DND-41 (cell line): ENCODE results near the gene DHX15.

Source experiments
- ATAC-seq: fragments of 200-7000 bp; cut with Tn5 transposase; 3 replicates; pipeline ENCODE4 v1.9.1; 2021; ENCODE audit warnings: low read depth; ENCODE audit not compliant: insufficient read depth
- DNase-seq: peaks from one replicate; pipeline ENCODE4 v3.0.0-alpha.2; 2020
- H2AFZ ChIP-seq: 2 replicates; pipeline ENCODE4 v1.6.0; 2012; ENCODE audit warnings: low read depth, low read length
- H3K27ac ChIP-seq: 2 replicates; pipeline ENCODE4 v1.5.1; 2012; ENCODE audit warnings: low read length, inconsistent platforms
- H3K27me3 ChIP-seq: fragments of 200-600 bp; sonication (generic); 2 replicates; pipeline ENCODE4 v1.6.0; 2012; ENCODE audit warnings: low read length, mild to moderate bottlenecking, inconsistent platforms; ENCODE audit not compliant: insufficient read depth, poor library complexity
- H3K36me3 ChIP-seq: 2 replicates; pipeline ENCODE4 v1.5.1; 2012; ENCODE audit warnings: low read length, inconsistent platforms; ENCODE audit not compliant: insufficient read depth
- H3K4me1 ChIP-seq: 2 replicates; pipeline ENCODE4 v1.5.1; 2012; ENCODE audit warnings: mild to moderate bottlenecking, low read length; ENCODE audit not compliant: insufficient read depth
- H3K4me2 ChIP-seq: 2 replicates; pipeline ENCODE4 v1.6.0; 2012; ENCODE audit warnings: mild to moderate bottlenecking, moderate library complexity, low read length, inconsistent platforms; ENCODE audit not compliant: insufficient read depth
- H3K4me3 ChIP-seq, 2 experiments: fragments of 200-600 bp in 1 of 2; shearing (Covaris generic) in 1 of 2; 2 replicates each; pipeline ENCODE4 v1.5.1; 2012 to 2016; ENCODE audit warnings: inconsistent platforms in 2 of 2, low read length in 2 of 2, mild to moderate bottlenecking in 2 of 2, low read depth in 1 of 2, moderate library complexity in 1 of 2
- H3K79me2 ChIP-seq: 2 replicates; pipeline ENCODE4 v1.6.0; 2012; ENCODE audit warnings: low read length, inconsistent platforms; ENCODE audit not compliant: insufficient read depth
- H3K9ac ChIP-seq: 2 replicates; pipeline ENCODE4 v1.6.0; 2012; ENCODE audit warnings: low read depth, mild to moderate bottlenecking, inconsistent platforms, low read length, moderate library complexity
- H3K9me3 ChIP-seq: 2 replicates; pipeline ENCODE4 v1.5.1; 2012; ENCODE audit warnings: low read length, moderate library complexity, mild to moderate bottlenecking, inconsistent platforms; ENCODE audit not compliant: insufficient read depth, severe bottlenecking
- H4K20me1 ChIP-seq: 2 replicates; pipeline ENCODE4 v1.6.0; 2012; ENCODE audit warnings: low read length; ENCODE audit not compliant: insufficient read depth
- EZH2 ChIP-seq: IDR thresholded peaks from 3 replicates; pipeline ENCODE4 v1.6.1; 2012; ENCODE audit warnings: borderline replicate concordance, low read depth, mild to moderate bottlenecking, moderate library complexity, low read length, inconsistent platforms; ENCODE audit not compliant: severe bottlenecking
- TF ChIP-seq, protein P1 (sequence below): IDR thresholded peaks from 2 replicates; pipeline ENCODE4 v1.5.1; 2012; ENCODE audit warnings: borderline replicate concordance, low read length, moderate library complexity, mild to moderate bottlenecking; ENCODE audit not compliant: poor library complexity, severe bottlenecking; ENCODE audit errors: extremely low read depth

Gene DHX15

DNA sequence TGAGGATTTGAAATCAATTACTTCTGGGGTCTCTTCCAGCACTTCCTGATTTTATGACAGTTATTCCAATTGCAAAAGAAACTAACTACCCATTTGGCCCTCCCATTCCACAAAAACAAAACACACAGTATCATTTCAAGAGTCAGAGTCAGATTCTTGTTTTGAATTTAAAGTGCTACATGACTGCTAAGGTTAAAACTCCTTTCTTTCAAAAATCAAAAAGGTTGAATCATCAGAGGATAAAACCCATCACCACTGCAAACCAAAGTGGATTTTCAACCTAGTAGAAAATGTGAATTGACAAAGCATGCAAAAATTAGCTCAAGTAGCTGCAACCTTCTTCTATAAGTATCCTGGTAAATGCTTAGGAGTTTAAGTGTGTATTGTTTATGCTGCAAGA lies 67.4 kb downstream of the DHX15 start:
- Histone ChIP-seq H3K4me1 (no peaks in the 10 kb centered on the region), H2AFZ (no peak overlapping the region), H3K4me2 (no peak overlapping the region), H3K27me3 (no peaks in the 10 kb centered on the region), H3K36me3 (peaks cover 53% of the 10 kb centered on the region), H3K9me3 (no peaks in the 10 kb centered on the region), H3K4me3 (no peak overlapping the region), H3K79me2 (peaks cover 2% of the 10 kb centered on the region; the same call in 1 of the 2 replicates), H4K20me1 (peaks cover 32% of the 10 kb centered on the region), H3K9ac (no peak overlapping the region), H3K27ac (no peak overlapping the region)
- no peak for DNase-seq
- ATAC-seq, result no peak
- TF ChIP-seq EZH2, result no peak
- TF ChIP-seq, protein P1, sequence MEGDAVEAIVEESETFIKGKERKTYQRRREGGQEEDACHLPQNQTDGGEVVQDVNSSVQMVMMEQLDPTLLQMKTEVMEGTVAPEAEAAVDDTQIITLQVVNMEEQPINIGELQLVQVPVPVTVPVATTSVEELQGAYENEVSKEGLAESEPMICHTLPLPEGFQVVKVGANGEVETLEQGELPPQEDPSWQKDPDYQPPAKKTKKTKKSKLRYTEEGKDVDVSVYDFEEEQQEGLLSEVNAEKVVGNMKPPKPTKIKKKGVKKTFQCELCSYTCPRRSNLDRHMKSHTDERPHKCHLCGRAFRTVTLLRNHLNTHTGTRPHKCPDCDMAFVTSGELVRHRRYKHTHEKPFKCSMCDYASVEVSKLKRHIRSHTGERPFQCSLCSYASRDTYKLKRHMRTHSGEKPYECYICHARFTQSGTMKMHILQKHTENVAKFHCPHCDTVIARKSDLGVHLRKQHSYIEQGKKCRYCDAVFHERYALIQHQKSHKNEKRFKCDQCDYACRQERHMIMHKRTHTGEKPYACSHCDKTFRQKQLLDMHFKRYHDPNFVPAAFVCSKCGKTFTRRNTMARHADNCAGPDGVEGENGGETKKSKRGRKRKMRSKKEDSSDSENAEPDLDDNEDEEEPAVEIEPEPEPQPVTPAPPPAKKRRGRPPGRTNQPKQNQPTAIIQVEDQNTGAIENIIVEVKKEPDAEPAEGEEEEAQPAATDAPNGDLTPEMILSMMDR, result no peak

DNA sequence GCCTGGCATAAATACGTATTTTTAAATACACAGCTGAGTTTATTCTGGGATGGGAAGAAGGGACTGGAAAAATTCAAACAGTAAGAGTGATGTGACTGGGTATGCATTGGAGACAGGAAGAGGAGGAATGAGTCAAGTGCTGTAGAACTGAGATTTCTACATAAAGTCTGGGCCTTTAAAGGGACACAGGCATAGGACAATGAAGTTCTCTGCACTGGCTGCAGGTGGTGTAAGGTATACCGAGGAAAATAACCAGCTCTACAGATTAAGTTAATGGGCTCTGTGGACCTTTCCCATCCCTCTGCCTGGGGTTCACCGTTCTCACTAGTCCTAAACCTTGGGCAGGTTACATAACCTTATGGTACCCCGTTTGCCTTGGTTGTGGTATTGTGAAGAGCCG lies 68.7 kb downstream of the DHX15 start:
- DNase-seq (no peak), ATAC-seq (no peak)
- no peaks in the 10 kb centered on the region for H3K79me2 ChIP-seq
- TF ChIP-seq EZH2, result no peak
- TF ChIP-seq, protein P1, result no peak
- no peak overlapping the region for H3K4me2 ChIP-seq
- H3K4me1 ChIP-seq, result no peaks in the 10 kb centered on the region
- no peaks in the 10 kb centered on the region for H3K27me3 ChIP-seq
- no peak overlapping the region for H3K9ac ChIP-seq
- peaks cover 41% of the 10 kb centered on the region for H3K36me3 ChIP-seq
- H3K27ac ChIP-seq, result no peak overlapping the region
- H3K4me3 ChIP-seq, result no peak overlapping the region
- H4K20me1 ChIP-seq, result peaks cover 23% of the 10 kb centered on the region
- H2AFZ ChIP-seq, result no peak overlapping the region
- no peaks in the 10 kb centered on the region for H3K9me3 ChIP-seq

DNA sequence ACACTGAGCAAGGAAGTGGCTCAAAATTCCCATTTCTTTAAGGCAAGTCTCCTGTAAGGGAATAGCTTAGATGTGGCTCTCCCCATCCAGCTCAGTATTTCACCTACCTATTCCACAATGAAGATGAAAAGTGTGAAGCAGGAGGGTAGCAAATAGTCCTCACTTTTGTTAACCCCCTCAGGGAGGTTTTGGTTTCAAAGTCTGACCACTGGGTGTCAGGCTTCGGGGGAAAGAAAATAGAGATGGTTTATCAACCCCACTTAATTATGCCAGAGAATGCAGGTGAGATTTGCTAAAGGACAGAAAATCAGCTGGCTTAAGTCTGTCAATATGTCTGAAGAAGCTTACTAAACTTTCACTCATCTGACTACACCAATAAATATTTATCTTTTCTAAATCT lies 69.5 kb downstream of the DHX15 start:
- no peaks in the 10 kb centered on the region for H3K9me3 ChIP-seq
- no peak overlapping the region for H3K4me2 ChIP-seq
- H3K27ac ChIP-seq, result no peak overlapping the region
- DNase-seq (no peak), ATAC-seq (peak; percentile 30; the same call in 2 of the 3 replicates)
- peaks cover 19% of the 10 kb centered on the region for H4K20me1 ChIP-seq
- no peak overlapping the region for H3K9ac ChIP-seq
- TF ChIP-seq, protein P1, result peak; percentile 34
- TF ChIP-seq EZH2, result no peak
- no peaks in the 10 kb centered on the region for H3K4me1 ChIP-seq
- H3K27me3 ChIP-seq, result no peaks in the 10 kb centered on the region
- H3K79me2 ChIP-seq, result no peaks in the 10 kb centered on the region
- H3K36me3 ChIP-seq, result peaks cover 34% of the 10 kb centered on the region
- no peak overlapping the region for H2AFZ ChIP-seq
- H3K4me3 ChIP-seq, result no peak overlapping the region

DNA sequence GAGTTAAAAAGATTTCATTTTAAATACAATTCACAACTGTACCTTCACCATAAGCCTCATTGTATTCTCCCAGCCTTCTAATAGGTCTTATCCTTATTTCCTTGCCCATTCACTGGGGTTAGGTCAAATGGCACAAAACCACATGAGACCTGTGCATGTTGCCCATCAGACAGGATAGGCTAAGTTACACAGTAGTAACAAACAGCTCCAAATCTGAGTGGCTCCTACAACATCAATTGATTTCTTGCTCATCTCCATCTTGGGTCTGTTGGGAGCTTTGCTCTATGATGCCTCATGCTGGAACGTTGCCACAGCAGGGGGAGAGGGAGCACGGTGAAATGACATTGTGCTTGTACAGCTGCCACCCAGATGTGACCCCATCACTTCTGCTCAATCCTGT lies 70.6 kb downstream of the DHX15 start:
- Histone ChIP-seq H4K20me1 (peaks cover 14% of the 10 kb centered on the region; the same call in 1 of the 2 replicates), H3K79me2 (no peaks in the 10 kb centered on the region), H3K9me3 (no peaks in the 10 kb centered on the region), H3K27me3 (no peaks in the 10 kb centered on the region), H3K4me3 (no peak overlapping the region), H3K4me2 (no peak overlapping the region), H2AFZ (no peak overlapping the region), H3K4me1 (no peaks in the 10 kb centered on the region), H3K27ac (no peak overlapping the region), H3K9ac (no peak overlapping the region), H3K36me3 (peaks cover 24% of the 10 kb centered on the region)
- TF ChIP-seq, protein P1, result no peak
- no peak for TF ChIP-seq EZH2
- ATAC-seq, result 0 out of 3 replicates have a peak, but pooled peaks have one; percentile 27
- DNase-seq, result no peak
